HAP-1 (cell line): Measurements from ENCODE around the gene TIRAP.

Source experiments
- DNase-seq, 2 experiments: peaks; one replicate each; pipeline ENCODE4 v3.0.0-alpha.2; 2016 to 2020; ENCODE audit warnings: low spot score in 2 of 2
- H3K27me3 ChIP-seq: fragments of 250-450 bp; sonication (Bioruptor Pico); 2 replicates; pipeline ENCODE4 v1.5.1; 2020; ENCODE audit warnings: low read depth, mild to moderate bottlenecking, moderate library complexity
- H3K36me3 ChIP-seq: fragments of 250-450 bp; sonication (Bioruptor Pico); replicated peaks from 2 replicates; pipeline ENCODE4 v1.5.1; 2020; ENCODE audit warnings: mild to moderate bottlenecking
- H3K4me1 ChIP-seq: fragments of 250-450 bp; sonication (Bioruptor Pico); 2 replicates; pipeline ENCODE4 v1.5.1; 2020; ENCODE audit warnings: mild to moderate bottlenecking
- H3K4me3 ChIP-seq: fragments of 250-450 bp; sonication (Bioruptor Pico); 2 replicates; pipeline ENCODE4 v1.5.1; 2020; ENCODE audit warnings: mild to moderate bottlenecking, moderate library complexity
- H3K9me3 ChIP-seq: fragments of 250-450 bp; sonication (Bioruptor Pico); 2 replicates; pipeline ENCODE4 v1.5.1; 2020; ENCODE audit warnings: mild to moderate bottlenecking, moderate library complexity
- in situ Hi-C: fragments of 300-500 bp; cut with MboI; formaldehyde crosslinking; loops from 3 replicates; pipeline ENCODE4 v1.14.3; 2020; ENCODE audit warnings: low sequenced_read_pairs, inconsistent platforms, mixed read lengths

The TIRAP gene

DNA sequence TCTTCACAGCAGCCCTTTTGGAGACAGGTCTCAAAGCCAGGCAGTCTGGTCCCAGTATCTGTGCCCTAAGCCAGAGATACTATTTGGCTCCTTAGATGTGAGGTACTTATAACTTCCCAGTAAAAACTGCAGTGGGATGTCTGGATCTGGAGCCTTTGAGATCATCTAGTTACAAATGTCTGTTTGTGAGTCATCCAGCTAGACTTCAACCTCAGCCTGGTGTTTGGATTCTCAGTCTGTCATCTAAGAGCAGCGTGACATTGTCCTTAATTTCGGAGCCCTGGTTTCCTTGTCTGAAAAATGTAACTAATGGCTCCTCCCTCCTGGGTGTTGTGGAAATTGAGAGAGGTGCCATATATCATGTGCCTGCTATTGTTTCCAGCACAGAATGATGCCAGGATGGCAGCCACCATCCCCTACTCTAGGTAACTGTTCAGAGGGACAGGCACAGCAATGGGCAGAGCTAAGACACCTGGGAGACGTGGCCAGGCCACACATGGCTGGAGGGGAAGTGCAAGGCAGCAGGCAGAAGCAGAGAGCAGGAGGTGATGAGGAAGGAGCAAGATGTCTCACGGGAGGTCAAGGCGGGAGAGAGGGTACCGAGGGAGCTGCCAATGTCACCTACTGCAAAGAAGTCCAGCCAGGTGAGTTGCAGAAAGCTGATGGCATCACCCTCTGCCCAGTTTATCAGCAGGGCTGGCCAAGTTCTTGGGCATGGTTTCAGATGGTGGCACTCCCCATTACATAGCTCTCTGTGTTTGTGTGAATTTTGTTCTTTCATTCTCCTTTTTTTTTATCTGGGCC is 52.0 kb downstream of the TIRAP start:
- no peaks in the 10 kb centered on the region for H3K9me3 ChIP-seq
- no peaks in the 10 kb centered on the region for H3K4me1 ChIP-seq
- DNase-seq = no peak
- H3K27me3 ChIP-seq = no peaks in the 10 kb centered on the region
- in situ Hi-C loops = no loop called here
- H3K36me3 ChIP-seq = 0 out of 2 replicates have a peak, but pooled peaks cover 3% of the 10 kb centered on the region
- no peak overlapping the region for H3K4me3 ChIP-seq

DNA sequence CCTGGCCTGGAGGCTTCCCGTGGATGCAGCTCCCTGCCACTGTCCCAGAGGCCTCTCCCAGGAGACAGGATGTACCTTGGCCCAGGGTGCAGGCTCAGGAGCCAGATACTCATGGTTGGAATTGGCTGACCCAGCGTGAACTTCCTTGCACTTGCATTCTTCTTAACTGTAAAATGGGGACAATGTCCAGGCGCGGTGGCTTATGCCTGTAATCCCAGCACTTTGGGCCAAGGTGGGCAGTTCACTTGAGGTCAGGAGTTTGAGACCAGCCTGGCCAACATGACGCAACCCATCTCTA is 52.5 kb downstream of the TIRAP start:
- H3K36me3 ChIP-seq = 0 out of 2 replicates have a peak, but pooled peaks cover 3% of the 10 kb centered on the region
- no peaks in the 10 kb centered on the region for H3K27me3 ChIP-seq
- H3K4me3 ChIP-seq = no peak overlapping the region
- no peaks in the 10 kb centered on the region for H3K9me3 ChIP-seq
- DNase-seq = no peak
- in situ Hi-C loops = no loop called here
- H3K4me1 ChIP-seq = no peaks in the 10 kb centered on the region

DNA sequence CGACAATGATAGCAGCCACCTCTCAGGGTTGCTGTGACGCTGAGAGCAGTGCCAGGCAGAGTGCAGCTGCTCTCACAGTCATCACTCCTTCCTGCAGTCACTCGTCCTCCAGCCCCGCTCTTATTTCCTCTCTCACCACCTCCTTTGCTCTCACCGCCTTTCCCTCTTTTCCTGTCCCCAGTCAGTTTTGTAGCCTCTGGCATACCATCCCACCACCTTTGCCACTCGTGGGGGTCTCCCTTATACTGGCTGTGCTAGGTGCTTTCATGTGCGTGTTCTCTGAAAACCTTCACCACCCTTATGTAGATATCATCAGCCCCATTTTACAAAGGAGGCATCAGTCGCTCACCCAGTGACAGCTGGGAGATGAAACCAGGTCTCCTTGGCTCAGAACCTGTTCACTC is 53.2 kb downstream of the TIRAP start:
- no peaks in the 10 kb centered on the region for H3K27me3 ChIP-seq
- H3K9me3 ChIP-seq = no peaks in the 10 kb centered on the region
- H3K4me1 ChIP-seq = no peaks in the 10 kb centered on the region
- H3K4me3 ChIP-seq = no peak overlapping the region
- in situ Hi-C loops = no loop called here
- no peak for DNase-seq
- 0 out of 2 replicates have a peak, but pooled peaks cover 3% of the 10 kb centered on the region for H3K36me3 ChIP-seq

DNA sequence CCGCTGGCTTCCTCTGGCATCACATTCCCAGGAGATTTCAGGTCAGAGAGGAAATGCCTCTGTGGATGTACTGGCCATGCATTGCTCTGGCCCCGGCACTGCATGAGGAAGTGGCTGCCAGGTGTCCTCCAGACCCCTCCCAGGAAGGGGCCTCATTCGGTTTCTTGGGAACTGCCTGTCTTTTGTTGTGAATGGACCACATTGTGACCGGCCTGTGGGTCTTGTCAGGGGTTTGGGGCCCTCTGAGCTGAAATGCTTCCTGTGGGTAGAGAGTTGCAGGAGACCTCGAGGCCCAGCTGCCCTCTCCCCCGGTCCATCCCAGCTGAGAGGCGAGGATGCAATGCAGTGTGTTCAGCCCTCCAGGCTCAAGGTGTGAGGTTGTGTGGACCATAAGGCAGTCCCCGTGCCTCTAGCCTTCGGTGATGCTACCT is 53.8 kb downstream of the TIRAP start:
- no peaks in the 10 kb centered on the region for H3K27me3 ChIP-seq
- in situ Hi-C loops = no loop called here
- no peaks in the 10 kb centered on the region for H3K4me1 ChIP-seq
- no peak for DNase-seq
- H3K9me3 ChIP-seq = no peaks in the 10 kb centered on the region
- H3K4me3 ChIP-seq = no peak overlapping the region
- peaks cover 3% of the 10 kb centered on the region; the same call in 1 of the 2 replicates for H3K36me3 ChIP-seq

DNA sequence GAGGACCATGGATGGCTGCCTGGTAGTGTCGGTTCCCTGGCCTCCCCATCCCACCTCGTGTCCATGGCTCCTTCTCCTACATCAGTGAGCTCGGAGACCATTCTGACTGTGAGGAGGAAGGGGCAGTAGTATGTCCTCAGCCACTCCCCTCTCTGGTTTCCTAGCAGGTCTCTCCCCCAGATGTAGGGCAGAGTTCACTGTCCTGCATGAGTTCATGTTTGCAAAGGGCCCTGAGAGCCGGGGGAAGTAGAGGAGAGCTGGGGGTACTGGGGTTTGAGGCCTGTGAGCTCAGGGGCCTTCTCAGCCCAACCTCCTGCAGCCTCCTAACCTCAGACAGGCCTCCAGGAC is 54.2 kb downstream of the TIRAP start:
- Histone ChIP-seq H3K36me3 (peaks cover 3% of the 10 kb centered on the region; the same call in 1 of the 2 replicates), H3K9me3 (no peaks in the 10 kb centered on the region), H3K4me3 (no peak overlapping the region), H3K27me3 (no peaks in the 10 kb centered on the region), H3K4me1 (no peaks in the 10 kb centered on the region)
- in situ Hi-C loops = no loop called here
- no peak for DNase-seq

DNA sequence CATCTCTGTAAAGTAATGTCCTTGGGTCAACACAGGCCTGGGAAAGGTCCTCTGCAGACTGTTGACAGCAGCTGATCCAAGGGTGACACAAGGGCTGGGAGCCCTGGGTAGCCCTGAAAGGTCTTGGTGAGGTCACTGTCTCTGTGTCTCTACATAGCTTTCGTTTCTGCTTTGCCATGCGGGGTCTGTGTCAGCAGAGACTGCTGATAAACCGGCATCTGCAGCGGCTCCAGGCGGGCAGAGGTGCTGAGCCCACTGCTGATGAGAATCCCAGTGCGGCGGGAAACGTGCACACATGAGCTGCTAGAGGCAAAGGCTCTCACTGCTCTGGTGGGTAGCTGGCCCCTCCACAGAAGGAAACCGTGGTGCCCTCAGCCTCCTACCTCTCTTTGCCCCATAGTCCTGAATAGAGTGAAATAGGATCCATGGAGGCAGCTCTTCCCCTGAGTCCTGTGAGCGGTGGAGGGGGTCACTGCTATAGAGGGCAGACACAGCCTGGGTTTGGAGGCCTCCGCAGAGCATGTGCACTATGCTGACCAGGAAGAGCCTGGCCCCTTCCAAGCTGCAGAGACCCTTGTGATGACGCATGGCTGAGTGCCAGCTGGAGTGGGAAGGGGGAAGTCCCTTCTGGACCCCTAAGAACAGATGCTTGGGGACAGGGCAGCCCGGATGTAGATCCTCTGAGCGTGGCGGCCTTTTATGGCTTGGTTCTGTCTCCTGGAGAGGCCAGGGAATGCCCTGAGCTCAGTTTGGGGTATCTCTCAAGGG is 54.8 kb downstream of the TIRAP start:
- H3K36me3 ChIP-seq = peaks cover 3% of the 10 kb centered on the region; the same call in 1 of the 2 replicates
- in situ Hi-C loops = no loop called here
- H3K4me1 ChIP-seq = no peaks in the 10 kb centered on the region
- no peak overlapping the region for H3K4me3 ChIP-seq
- no peaks in the 10 kb centered on the region for H3K9me3 ChIP-seq
- H3K27me3 ChIP-seq = no peaks in the 10 kb centered on the region
- DNase-seq = no peak

DNA sequence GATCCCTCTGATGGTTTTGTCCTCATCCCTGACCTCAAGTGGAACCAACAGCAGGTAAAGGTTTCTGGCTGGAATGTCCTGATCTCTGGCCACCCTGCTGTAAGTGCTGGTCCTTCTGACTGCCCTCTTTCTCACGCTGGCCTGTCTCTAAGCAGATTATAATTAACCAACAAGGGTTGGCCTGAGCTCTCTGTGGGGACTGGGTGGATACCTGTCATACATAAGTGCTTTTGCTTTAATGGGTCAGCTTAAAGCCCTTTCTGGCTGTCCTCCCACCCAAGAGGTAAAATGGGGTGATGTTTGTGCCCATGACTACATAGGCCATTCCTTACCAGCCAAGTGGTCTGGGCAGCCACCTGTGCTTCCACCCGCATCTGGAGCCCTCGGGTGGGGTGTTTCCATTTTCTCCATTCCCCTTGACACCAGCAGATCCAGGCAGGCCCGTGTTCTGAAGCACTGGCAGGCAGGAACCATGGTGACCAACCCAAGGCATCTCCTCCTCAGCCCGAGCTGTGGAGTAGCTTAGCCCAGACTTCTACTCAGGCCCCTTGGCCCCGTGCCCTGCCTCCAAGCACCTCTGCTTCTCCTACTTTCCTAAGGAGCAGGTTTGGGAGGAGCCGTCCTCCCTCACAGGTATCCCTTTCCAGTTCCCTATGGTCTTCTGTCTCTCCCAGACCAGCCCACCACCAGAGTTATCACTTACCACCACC is 55.6 kb downstream of the TIRAP start:
- no peak for DNase-seq
- no peaks in the 10 kb centered on the region for H3K4me1 ChIP-seq
- no peak overlapping the region for H3K4me3 ChIP-seq
- peaks cover 3% of the 10 kb centered on the region; the same call in 1 of the 2 replicates for H3K36me3 ChIP-seq
- H3K9me3 ChIP-seq = no peaks in the 10 kb centered on the region
- H3K27me3 ChIP-seq = no peaks in the 10 kb centered on the region
- in situ Hi-C loops = no loop called here

DNA sequence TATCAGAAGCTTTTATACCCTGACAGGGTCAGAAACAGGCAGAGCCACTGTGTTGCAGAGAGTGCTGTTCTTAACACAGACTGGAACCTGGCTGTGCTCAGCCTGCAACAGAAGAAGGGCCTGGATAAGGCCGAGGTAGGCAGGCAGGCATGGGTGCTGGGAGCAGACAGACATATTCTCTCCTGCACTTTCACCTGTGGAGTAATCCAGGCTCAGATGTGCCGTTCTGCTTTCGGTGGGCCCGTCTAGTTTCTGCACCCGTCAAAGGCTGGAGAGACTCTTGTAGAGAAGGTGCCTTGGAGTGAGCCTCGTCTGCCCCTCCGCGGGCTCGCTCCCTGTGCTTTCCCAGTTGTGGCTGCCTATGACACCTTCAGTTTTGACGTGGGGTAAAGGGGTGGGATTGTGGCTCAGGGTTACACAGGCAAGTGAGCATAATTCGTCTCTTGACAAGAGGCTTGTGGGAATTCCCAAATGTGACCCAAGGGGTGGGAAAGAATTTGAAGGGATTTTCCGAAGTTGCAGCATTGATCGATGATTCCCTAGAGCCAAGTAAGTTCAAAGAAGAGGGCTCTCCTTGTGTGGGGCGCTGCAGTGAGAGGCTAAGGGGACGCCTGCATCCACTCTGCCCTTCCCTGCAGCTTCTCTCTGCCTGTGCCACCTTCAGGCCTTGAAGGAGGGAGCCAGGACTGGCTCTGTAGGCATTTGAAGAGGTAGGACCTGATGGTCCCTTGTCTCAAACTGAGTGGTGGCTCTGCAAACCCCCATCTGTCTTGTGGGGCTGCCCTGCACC is 56.4 kb downstream of the TIRAP start:
- peaks cover 3% of the 10 kb centered on the region; the same call in 1 of the 2 replicates for H3K36me3 ChIP-seq
- no peaks in the 10 kb centered on the region for H3K9me3 ChIP-seq

DNA sequence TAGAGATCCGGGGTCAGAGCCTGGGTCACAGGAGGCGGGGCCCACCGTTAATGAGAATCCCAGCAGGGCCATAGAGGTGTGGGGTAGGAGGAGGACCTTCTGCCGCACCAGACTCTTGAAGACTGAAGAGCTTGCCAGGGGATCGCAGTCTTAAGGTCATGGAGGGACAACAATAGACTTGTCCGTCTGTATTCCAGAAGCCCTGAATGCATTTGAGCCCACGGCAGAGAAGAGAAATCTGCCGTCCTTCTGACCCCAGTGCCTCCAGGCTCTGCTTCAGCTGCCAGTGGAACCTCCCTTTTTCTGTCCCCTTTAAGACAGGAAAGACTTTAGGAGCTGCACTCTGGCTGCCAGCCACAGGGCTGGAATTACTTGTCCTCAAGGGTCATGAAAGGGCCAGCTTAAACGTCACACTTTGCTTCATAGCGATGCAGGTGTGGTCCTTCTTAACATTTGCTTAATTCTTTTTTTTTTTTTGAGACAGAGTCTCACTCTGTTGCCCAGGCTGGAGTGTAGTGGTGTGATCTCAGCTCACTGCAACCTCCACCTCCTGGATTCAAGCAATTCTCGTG is 57.1 kb downstream of the TIRAP start:
- Histone ChIP-seq H3K4me3 (no peak overlapping the region), H3K9me3 (no peaks in the 10 kb centered on the region), H3K27me3 (no peaks in the 10 kb centered on the region), H3K36me3 (peaks cover 3% of the 10 kb centered on the region; the same call in 1 of the 2 replicates), H3K4me1 (no peaks in the 10 kb centered on the region)
- no peak for DNase-seq
- in situ Hi-C loops = no loop called here

More for the DNA sequence above, 56.4 kb downstream of the TIRAP start:
- DNase-seq = no peak
- in situ Hi-C loops = no loop called here
- Histone ChIP-seq H3K4me1 (no peaks in the 10 kb centered on the region), H3K27me3 (no peaks in the 10 kb centered on the region), H3K4me3 (no peak overlapping the region)

DNA sequence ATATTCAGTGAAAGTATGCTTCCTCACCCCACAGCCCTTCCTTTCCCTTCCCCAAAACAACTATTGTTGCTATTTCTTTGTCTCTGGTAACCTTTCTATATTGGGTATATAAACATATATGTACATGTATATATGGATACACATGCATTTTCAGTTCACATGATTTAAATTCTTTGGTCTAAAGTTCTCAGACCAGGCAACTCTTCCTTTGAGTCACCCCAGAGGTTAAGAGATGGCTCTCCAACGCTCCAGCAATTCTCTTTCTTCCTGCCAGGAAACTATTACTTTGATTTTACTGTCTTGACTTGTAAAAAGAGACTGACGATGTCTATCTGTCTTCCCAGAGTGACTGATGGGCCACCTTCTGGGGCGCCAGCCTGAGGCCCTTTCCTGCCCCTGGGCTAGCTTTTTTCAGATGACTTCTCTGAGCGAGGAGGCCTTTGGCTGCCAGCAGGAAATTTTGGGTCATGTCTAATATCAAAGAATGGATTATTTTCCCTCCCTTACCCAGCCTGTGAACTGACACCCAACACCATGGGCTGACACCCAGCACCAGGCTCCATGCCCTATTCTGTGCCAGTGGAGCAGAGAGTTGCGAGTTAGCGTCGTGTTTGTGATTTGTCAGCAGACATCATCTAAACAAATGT is 58.2 kb downstream of the TIRAP start:
- no peak for DNase-seq
- Histone ChIP-seq H3K27me3 (no peaks in the 10 kb centered on the region), H3K36me3 (peaks cover 3% of the 10 kb centered on the region; the same call in 1 of the 2 replicates), H3K4me1 (no peaks in the 10 kb centered on the region), H3K4me3 (no peak overlapping the region), H3K9me3 (no peaks in the 10 kb centered on the region)
- in situ Hi-C loops = no loop called here

DNA sequence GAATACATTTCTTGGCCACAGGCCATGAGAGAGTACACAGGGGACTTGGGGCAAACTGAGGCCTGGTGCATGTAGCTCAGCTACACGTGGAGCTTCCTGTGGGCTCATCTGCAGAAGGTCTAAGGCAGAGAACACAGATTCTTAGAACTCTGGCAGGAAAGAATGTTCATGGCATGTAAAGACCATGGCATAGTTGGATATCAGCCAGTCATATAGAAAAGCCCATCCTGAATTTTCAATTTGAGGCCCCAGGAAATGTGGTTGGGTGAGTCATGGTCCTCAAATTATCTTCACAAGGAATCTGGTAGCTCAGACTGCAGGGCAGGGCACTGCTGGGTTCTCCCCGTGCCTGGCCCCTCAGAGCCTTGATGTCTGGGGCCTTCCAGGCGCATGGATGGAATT is 58.9 kb downstream of the TIRAP start:
- Histone ChIP-seq H3K27me3 (no peaks in the 10 kb centered on the region), H3K36me3 (peaks cover 7% of the 10 kb centered on the region; the same call in 1 of the 2 replicates), H3K4me1 (no peaks in the 10 kb centered on the region), H3K4me3 (no peak overlapping the region), H3K9me3 (no peaks in the 10 kb centered on the region)
- in situ Hi-C loops = no loop called here
- DNase-seq = no peak

DNA sequence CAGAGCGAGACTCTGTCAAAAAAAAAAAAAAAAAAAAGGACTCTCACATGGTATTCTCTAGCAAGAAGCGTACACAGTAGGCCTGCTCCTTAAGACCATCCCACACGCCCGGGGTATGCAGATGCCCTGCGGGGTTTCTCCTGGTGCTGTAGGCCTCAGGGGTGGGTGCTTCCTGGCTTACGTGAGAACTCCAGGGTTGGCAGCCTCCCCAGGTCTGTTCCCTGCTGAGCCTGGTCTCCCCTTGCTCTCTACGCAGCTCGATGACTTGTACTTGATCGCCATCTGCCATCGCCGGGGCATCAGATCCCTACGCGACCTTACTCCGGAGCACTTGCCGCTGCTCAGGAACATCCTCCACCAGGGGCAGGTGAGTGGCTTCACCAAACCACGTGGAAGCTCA is 60.2 kb downstream of the TIRAP start:
- no peaks in the 10 kb centered on the region for H3K9me3 ChIP-seq
- H3K4me1 ChIP-seq = no peaks in the 10 kb centered on the region
- in situ Hi-C loops = no loop called here

More for the DNA sequence above, 60.2 kb downstream of the TIRAP start:
- H3K27me3 ChIP-seq = no peaks in the 10 kb centered on the region
- no peak for DNase-seq
- peaks cover 7% of the 10 kb centered on the region; the same call in 1 of the 2 replicates for H3K36me3 ChIP-seq
- H3K4me3 ChIP-seq = no peak overlapping the region
